Body of pancreas (tissue), 4 donors: ENCODE measurements around the gene KNTC1. TPM values are rescaled to one million over a fixed set of nuclear protein-coding genes. Genes with fewer than 3 reads are reported as not detected.

Source experiments
- ATAC-seq: fragments of 150-250 bp; one replicate; pipeline ENCODE4 v1.9.1; 2016
- DNase-seq, 4 donors: peaks; one replicate each; pipeline ENCODE4 v3.0.0-alpha.2; 2019
- H3K27ac ChIP-seq, 4 donors: fragments of 200-600 bp; sonication (generic); 1 replicate in 3 of 4; 2 replicates in 1 of 4; pipeline versions ENCODE4 v1.5.1 to v1.6.1; 2016 to 2019; ENCODE audit warnings: mild to moderate bottlenecking in 1 of 4, mixed read lengths in 1 of 4, moderate library complexity in 1 of 4
- H3K27me3 ChIP-seq, 2 donors: fragments of 200-600 bp; sonication (generic); one replicate each; pipeline ENCODE4 v1.6.0; 2016; ENCODE audit warnings: mild to moderate bottlenecking in 1 of 2
- H3K36me3 ChIP-seq, 2 donors: fragments of 200-600 bp; sonication (generic); replicated peaks in 1 of 2; 2 replicates each; pipeline ENCODE4 v1.5.1; 2016; ENCODE audit warnings: low read depth in 2 of 2; ENCODE audit not compliant: insufficient read depth in 1 of 2
- H3K4me1 ChIP-seq: fragments of 200-600 bp; sonication (generic); one replicate; pipeline ENCODE4 v1.6.0; 2016
- H3K4me3 ChIP-seq, 2 donors: fragments of 200-600 bp; sonication (generic); 1 replicate in 1 of 2; 2 replicates in 1 of 2; pipeline ENCODE4 v1.5.1; 2016 to 2019
- H3K9me3 ChIP-seq, 3 donors: fragments of 200-600 bp; sonication (generic); 1 replicate in 2 of 3; 2 replicates in 1 of 3; pipeline ENCODE4 v1.5.1; 2016
- CTCF ChIP-seq, 7 experiments: fragments of 450-650 bp in 4 of 7; fragments of 200-600 bp in 3 of 7; sonication (generic) in 3 of 7; IDR thresholded peaks; one replicate each; pipeline ENCODE4 v1.5.1; 2016 to 2019; ENCODE audit warnings: antibody characterized with exemption in 7 of 7
- POLR2A ChIP-seq, 3 donors: fragments of 450-650 bp; IDR thresholded peaks; one replicate each; pipeline ENCODE4 v1.6.1; 2016; ENCODE audit warnings: antibody characterized with exemption in 3 of 3, mild to moderate bottlenecking in 2 of 3
- WGBS, 2 donors: methylation state at CpG; one replicate each; pipeline ENCODE4 v1.1.5; 2017; 5-methylcytosine and 5-hydroxymethylcytosine counted together
- intact Hi-C: fragments of 100-400 bp; cut with DNase I; formaldehyde crosslinking; loops from one replicate; pipeline ENCODE4 v1.15.1; 2023
- total RNA-seq, 2 donors: library from RNA; depleted of rRNA; stranded (reverse); fragments of >200 nt; gene quantifications; one replicate each; pipeline ENCODE4 v1.1.0, GENCODE V29; 2016

Gene KNTC1
- total RNA-seq, 2 donors from 2014 or later: 6.6 to 8.3 TPM

- DNase-seq: no peak
- H3K4me1 ChIP-seq: no peaks in the 10 kb centered on the region
- peaks cover 44 to 69% of the 10 kb centered on the region in 2 donors for H3K36me3 ChIP-seq
- ATAC-seq: no peak
- TF ChIP-seq POLR2A (IDR thresholded peaks at IDR 0.05): no peak
- TF ChIP-seq CTCF (IDR thresholded peaks at IDR 0.05): no peak
- H3K27me3 ChIP-seq: no peaks in the 10 kb centered on the region
- H3K4me3 ChIP-seq: no peak overlapping the region
- no peak overlapping the region for H3K27ac ChIP-seq
- H3K9me3 ChIP-seq: no peaks in the 10 kb centered on the region
- intact Hi-C loops: no loop called here
- 89 to 95% methylated on average over 4 of the region's 4 CpGs for WGBS, 2 donors
Observed at GRCh38 chr12:122513660-122514059, 13.4 kb upstream of the KNTC1 start.

GRCh38 chr12:122515275-122515674 lies 11.8 kb upstream of the KNTC1 start:
- Histone ChIP-seq H3K9me3 (no peaks in the 10 kb centered on the region), H3K4me1 (no peaks in the 10 kb centered on the region), H3K36me3 (peaks cover 38 to 70% of the 10 kb centered on the region in 2 donors), H3K4me3 (no peak overlapping the region), H3K27ac (no peak overlapping the region), H3K27me3 (no peaks in the 10 kb centered on the region)
- TF ChIP-seq POLR2A (IDR thresholded peaks at IDR 0.05) (no peak), CTCF (IDR thresholded peaks at IDR 0.05) (no peak)
- DNase-seq: no peak
- WGBS, 2 donors: 92% methylated on average over 2 of the region's 2 CpGs
- intact Hi-C loops: no loop called here
- ATAC-seq: no peak

DNA sequence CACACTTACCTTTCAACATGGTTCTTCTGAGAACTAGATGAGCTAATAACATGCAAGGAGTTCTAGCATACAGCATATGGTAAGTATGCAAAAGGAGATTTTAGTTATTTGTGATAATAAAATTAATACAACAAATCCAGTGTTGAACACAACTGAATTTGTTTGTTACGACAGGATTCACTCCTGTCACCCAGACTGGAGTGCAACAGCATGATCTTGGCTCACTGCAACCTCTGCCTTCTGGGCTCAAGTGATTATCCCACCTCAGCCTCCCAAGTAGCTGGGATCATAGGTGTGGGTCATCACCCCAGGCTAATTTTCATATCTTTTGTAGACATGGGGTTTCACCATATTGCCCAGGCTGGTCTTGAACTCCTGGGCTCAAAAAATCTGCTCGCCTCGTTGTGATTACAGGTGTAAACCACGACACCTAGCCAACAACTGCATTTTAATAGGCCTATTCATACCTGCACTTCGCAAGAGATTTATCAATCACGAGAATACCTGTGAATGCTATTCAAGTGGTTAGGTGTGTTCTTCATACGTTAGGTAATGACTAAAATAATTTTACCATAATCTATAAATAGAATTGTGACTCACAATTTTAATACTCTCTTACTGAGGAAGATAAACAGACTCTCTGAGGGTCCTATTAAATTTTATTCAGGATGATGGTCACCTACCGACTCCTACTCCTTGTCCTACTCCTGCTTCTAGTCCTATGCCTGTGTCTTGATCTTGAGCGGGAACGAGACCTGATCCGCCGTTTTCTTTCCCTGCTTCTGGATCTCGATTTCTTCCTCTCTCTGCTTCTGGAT lies 10.3 kb upstream of the KNTC1 start:
- H3K36me3 ChIP-seq: peaks cover 25 to 70% of the 10 kb centered on the region in 2 donors
- TF ChIP-seq CTCF (IDR thresholded peaks at IDR 0.05) (no peak), POLR2A (IDR thresholded peaks at IDR 0.05) (no peak)
- H3K4me3 ChIP-seq: no peak overlapping the region
- H3K27ac ChIP-seq: no peak overlapping the region
- intact Hi-C loops: no loop called here
- ATAC-seq: no peak
- H3K9me3 ChIP-seq: no peaks in the 10 kb centered on the region
- no peaks in the 10 kb centered on the region for H3K27me3 ChIP-seq
- WGBS, 2 donors: 85 to 91% methylated on average over 13 of the region's 13 CpGs
- H3K4me1 ChIP-seq: peaks cover under 1% of the 10 kb centered on the region
- DNase-seq: no peak

DNA sequence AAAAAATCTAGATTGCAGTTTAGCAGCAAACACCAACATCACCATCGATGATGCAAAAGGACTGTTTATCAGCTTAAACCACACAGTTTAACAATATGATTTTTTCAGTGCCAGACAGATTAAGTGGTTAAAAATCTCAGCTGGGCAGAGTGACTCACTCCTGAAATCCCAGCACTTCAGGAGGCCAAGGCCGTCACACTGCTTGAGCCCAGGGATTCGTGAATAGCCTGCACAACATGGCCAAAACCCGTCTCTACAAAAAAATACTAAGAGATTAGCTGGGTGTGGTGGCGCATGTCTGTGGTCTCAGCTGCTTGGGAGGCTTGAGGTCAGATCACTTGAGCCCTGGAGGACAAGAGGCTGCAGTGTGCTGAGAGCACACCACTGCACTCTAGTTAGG lies 9.2 kb upstream of the KNTC1 start:
- DNase-seq (no peak), ATAC-seq (peak; percentile 15)
- Histone ChIP-seq H3K9me3 (no peaks in the 10 kb centered on the region), H3K36me3 (peaks cover 21 to 69% of the 10 kb centered on the region in 2 donors), H3K27ac (no peak overlapping the region), H3K4me3 (no peak overlapping the region), H3K4me1 (peaks cover 12% of the 10 kb centered on the region), H3K27me3 (no peaks in the 10 kb centered on the region)
- intact Hi-C loops: no loop called here
- 49 to 61% methylated on average over 4 to 5 of the region's 5 CpGs for WGBS, 2 donors
- TF ChIP-seq CTCF (IDR thresholded peaks at IDR 0.05) (no peak), POLR2A (IDR thresholded peaks at IDR 0.05) (no peak)

GRCh38 chr12:122518908-122519307 lies 8.1 kb upstream of the KNTC1 start:
- Histone ChIP-seq H3K9me3 (no peaks in the 10 kb centered on the region), H3K4me1 (peaks cover 22% of the 10 kb centered on the region), H3K27ac (no peak overlapping the region), H3K27me3 (no peaks in the 10 kb centered on the region), H3K36me3 (peaks cover 21 to 63% of the 10 kb centered on the region in 2 donors), H3K4me3 (no peak overlapping the region)
- 91 to 96% methylated on average over 1 of the region's 1 CpG for WGBS, 2 donors
- no peak for TF ChIP-seq CTCF (IDR thresholded peaks at IDR 0.05)
- TF ChIP-seq POLR2A (IDR thresholded peaks at IDR 0.05): no peak
- DNase-seq (no peak), ATAC-seq (no peak)
- intact Hi-C loops: no loop called here
